Fibroblast of skin of left biceps (primary cell): ENCODE measurements around the gene ETF1.

Source experiments
- DNase-seq, 2 experiments: peaks; one replicate each; pipeline ENCODE4 v3.0.0-alpha.2; 2013; ENCODE audit warnings: low read depth in 2 of 2

Gene ETF1

GRCh38 chr5:138563340-138564118, 20.5 kb upstream of the ETF1 start:
- no peak for DNase-seq

GRCh38 chr5:138560971-138561370, 17.9 kb upstream of the ETF1 start:
- no peak for DNase-seq

GRCh38 chr5:138559937-138560336, 16.9 kb upstream of the ETF1 start:
- no peak for DNase-seq

- no peak for DNase-seq
Measured at GRCh38 chr5:138557677-138558076, 14.6 kb upstream of the ETF1 start.

- no peak for DNase-seq
Measured at GRCh38 chr5:138554143-138554542, 11.1 kb upstream of the ETF1 start.

- DNase-seq, result no peak
Measured at GRCh38 chr5:138553437-138554095, 10.5 kb upstream of the ETF1 start.

- DNase-seq, result no peak
Measured at GRCh38 chr5:138552657-138553056, 9.6 kb upstream of the ETF1 start.

GRCh38 chr5:138549414-138549813, 6.4 kb upstream of the ETF1 start:
- DNase-seq, result no peak

- no peak for DNase-seq
Measured at GRCh38 chr5:138545919-138546562, 3.0 kb upstream of the ETF1 start.

- DNase-seq, result no peak
Measured at GRCh38 chr5:138544181-138545134, 1.4 kb upstream of the ETF1 start.

GRCh38 chr5:138543730-138544104, 681 bp upstream of the ETF1 start:
- DNase-seq, result no peak

GRCh38 chr5:138542180-138542955, 668 bp downstream of the ETF1 start:
- no peak for DNase-seq

- DNase-seq, result no peak
Measured at GRCh38 chr5:138541511-138542179, 1.4 kb downstream of the ETF1 start.

GRCh38 chr5:138539791-138540190, 3.2 kb downstream of the ETF1 start:
- DNase-seq, result no peak

GRCh38 chr5:138538943-138539627, 4.0 kb downstream of the ETF1 start:
- no peak for DNase-seq

- DNase-seq, result no peak
Measured at GRCh38 chr5:138536665-138537315, 6.2 kb downstream of the ETF1 start.

GRCh38 chr5:138536215-138536614, 6.8 kb downstream of the ETF1 start:
- DNase-seq, result no peak

- DNase-seq, result no peak
Measured at GRCh38 chr5:138533973-138534941, 8.8 kb downstream of the ETF1 start.
